Stimulated activated CD8-positive, alpha-beta memory T cell treated with anti-CD3 and anti-CD28 coated beads, Interleukin-4, amount 100 ng/mL, for 24 hours (primary cell): ENCODE results near the gene FRRS1L.

ENCODE experiments used
- DNase-seq: peaks from one replicate; pipeline ENCODE4 v3.0.0-alpha.2; 2020; ENCODE audit warnings: low read depth

FRRS1L gene, protein sequence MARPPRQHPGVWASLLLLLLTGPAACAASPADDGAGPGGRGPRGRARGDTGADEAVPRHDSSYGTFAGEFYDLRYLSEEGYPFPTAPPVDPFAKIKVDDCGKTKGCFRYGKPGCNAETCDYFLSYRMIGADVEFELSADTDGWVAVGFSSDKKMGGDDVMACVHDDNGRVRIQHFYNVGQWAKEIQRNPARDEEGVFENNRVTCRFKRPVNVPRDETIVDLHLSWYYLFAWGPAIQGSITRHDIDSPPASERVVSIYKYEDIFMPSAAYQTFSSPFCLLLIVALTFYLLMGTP

DNA sequence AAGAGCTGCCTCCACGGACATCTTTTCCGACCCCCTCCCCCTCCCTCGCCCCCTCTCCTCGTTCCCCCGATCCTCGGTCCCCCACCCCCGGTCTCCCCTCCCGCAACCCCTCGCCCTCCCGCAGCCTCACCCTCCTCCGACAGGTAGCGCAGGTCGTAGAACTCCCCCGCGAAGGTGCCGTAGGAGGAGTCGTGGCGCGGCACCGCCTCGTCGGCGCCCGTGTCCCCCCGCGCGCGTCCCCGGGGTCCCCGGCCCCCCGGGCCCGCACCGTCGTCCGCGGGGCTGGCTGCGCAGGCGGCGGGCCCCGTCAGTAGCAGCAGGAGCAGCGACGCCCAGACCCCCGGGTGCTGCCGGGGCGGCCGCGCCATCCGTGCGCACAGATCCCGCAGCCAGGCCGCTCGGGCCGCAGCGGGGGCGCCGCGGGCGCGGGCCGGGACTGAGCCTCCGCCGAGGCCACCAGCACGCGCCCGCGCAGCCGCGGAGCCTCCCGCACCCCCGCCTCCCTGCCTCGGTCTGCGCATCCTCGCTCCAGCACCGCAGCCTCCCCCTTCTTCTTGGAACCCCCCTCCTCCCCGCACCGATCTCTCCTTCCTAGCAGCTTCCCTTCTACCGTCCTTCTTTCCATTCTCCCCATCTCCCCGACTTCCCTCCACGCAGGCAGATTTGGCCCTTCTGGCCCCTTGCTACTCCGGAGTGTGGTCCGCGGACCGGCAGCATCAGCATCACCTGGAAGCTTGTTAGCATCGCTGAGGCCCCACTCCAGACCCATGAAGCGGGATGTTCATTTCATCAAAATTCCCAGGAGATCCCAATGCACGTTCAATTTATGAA lies at the start of gene FRRS1L:
Gene FRRS1L, minus strand, starts transcription at position 479 of the 831 bp plus-strand sequence. Its CDS starts 111 bp downstream, at position 368.
- DNase-seq, result no peak

DNA sequence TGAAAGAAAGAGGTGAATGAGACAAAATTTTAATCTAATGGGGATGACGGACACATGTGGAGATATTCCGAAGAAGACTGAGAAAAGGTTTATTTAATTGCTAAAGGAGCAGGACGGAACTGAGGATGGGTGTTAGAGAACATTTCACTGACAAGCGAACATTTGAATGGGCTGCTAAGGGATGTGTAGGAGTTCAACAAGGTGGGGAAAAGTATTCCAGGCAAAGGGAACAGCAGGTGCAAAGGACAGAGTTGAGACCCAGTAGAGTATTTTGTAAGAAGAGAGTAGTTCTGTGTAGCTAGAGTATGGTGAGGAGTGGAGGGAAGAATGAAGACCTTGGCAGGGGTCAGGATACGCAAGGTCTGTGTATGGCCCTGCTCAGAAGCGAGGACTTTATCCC lies 47.4 kb upstream of the FRRS1L start:
- DNase-seq, result no peak

DNA sequence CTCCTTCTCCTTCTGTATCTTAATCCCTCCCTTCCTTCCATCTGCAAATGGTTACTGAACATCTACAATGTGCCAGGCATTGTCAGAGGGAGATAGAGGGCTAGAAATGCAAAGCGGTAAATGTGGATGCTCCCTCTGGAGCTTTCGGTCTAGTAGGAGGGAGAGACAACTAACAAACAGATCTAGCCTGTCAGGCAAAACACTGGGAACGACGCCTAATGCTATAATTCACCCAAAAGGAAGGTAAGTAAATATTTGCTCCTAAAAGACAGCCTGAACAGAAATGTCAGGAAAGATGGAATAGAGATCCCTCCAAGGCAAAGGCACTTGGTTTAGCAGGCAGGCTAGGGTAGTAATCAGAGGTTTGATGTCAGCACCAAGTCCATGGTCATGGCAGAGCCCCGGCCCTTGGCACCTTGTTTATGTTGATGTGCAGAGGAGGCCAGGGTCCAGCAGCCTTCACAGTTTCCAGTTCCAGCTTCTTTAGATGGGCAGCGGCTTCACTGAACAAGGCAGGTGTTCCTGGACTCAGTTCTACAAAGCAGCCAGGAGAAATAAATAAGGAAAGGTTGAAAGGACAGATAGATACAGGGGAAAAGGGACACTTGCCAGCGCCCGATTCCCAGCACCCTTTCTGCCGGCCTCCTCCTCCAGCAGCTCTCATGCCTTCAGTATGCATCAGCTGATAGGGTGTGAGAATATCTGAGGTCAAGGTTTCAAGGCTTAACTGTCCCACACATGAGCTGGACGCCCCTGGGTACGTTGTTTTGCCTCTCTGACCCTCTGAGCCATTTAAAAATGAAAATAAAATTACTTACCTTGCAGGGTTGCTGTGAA lies 46.5 kb upstream of the FRRS1L start:
- DNase-seq, result no peak

DNA sequence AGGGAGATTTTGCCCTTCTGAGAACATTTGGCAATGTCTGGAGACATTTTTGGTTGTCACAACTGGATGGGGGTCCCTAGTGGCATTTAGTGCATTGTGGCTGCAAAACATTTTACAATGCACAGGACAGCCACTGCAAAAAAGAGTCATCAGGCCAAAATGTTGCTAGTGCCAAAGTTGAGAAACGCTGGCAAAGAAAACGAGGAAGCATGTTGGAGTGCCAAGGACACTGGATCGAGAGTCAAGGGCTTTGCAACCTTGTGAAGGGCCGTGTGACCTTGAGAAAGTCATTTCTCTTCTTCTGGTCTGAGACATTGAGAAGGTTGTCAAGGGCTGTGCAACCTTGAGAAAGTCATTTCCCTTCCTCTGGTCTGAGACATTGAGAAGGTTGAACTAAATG lies 45.7 kb upstream of the FRRS1L start:
- DNase-seq, result no peak

DNA sequence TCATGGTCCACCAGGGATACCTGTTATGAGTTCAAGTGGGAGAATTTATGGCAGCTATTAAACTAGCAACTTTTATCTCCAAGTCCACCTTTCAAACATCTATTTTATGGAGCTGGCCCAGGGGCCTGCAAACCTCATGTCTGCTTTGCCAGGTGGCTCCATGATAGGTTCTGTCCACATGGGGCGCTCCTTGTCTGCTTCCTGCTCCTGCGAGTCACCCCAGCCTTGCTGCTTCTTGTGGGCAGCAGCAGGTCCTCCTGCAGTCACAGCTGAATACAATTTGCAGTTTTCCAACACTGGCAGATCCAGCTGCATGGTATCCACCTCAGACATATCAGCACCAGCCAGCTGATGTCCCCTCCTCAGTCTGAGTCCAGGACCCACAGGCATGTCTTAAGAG lies 39.6 kb upstream of the FRRS1L start:
- no peak for DNase-seq

DNA sequence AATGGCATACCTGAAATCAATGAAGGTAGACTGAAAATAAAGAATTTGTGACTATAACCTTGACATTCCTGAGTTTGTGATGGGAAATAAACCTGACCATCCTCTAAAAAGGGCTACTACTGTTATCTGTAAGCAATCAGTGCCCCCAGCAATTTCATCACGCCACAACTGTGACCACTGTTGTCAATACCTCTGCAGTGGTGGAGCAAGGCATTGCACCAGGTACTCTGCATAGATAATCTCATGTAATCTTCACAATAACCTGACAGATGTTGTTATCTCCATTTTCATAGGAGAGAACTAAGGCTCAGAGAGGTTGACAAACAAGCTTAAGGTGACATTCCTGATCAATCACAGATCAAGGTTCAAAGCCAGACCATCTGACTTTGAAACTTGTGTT lies 38.5 kb upstream of the FRRS1L start:
- no peak for DNase-seq

DNA sequence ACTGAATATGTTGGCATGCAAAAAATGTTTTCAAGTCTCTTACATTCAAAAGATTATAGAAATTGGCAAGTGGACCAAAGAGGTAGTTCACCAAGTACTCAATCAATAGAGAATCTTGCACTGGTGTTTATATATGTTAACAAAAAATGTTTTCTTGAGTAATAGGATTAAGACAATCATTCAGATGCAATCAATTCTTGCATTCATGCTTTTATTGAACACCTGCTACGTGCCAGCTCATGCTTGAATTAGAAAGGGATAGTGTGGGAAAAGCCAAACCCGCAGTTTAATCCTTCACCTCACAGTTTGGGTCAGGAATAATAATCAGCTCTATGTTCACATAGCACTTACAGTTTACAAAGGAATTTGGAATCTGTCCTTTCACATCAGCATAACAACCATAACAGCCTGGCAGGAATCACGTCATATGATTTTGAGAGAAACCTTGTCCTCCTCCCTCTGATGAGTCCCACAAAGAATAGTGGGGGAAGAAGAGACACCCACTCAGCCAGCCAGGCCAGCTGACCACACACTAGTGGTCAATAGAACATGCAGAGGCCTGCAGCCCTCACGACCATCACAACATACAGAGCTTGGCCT lies 36.8 kb upstream of the FRRS1L start:
- DNase-seq, result no peak

DNA sequence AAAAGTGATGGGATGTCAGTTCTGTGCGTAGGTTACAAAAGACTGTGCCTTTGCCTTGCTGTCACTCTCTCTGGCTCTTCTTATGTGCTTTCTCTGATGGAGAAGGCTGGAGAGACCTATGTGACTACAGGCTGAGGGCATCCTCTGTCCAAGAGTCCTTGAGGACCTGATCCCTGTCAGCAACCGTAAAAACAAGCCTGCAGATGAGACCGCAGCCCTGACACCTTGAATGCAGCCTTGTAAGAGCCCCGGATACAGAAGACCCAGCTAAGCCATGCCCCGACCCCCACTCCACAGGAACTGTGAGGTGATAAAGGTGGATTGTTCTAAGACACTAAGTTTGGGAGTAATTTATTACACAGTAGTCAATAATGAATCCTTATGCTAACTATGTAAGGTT lies 32.6 kb upstream of the FRRS1L start:
- no peak for DNase-seq

DNA sequence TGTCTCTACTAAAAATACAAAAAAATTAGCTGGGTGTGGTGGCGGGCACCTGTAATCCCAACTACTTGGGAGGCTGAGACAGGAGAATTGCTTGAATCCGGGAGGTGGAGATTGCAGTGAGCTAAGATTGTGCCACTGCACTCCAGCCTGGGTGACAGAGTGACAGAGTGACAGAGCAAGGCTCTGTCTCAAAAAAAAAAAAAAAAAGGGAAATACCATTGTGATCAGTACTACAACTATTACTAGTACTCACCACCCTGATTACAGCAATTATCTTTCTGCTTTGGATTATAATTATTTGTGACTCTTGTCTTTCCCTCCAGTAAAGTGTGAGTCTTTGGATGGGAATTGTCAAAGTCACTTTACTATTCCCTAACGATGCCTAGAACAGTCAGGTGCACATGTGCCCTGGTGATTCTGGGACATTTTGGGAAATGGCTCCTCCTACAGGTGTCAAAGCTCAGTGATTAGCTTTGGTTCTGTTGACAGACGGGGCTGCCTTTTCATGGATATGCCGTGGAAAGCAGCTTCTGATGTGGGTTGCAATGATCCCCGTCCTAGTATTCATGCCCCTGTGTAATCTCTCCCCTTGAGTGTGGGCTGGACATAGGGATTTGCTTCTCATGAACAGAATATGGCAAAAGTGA lies 31.8 kb upstream of the FRRS1L start:
- DNase-seq, result no peak

DNA sequence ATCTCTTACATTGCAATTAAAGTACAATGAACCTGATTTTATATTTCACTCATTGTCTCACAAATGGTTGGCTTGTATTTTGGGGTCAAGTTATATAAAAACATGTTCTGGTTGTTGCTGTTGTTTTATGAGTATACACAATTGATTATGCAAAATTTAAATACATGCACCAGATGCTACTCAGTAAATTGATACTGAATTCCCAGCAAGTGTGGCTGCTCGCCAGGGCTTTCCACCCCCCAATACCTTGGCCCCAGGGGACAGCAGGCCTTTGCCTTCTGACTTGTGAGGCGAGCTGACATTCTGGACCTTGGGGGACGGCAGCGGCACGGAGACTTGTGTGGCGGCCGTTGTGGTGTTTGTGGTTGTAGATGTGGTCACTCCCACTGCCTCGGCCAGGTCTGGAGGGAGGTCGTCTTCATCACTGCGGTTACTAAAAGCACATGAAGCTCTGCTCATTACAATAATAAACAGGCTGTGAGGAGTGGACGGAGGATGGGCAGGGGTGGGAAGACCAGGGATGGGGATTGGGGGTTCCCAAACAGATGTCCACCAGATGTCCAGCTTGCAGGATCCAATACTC lies 27.0 kb upstream of the FRRS1L start:
- no peak for DNase-seq

DNA sequence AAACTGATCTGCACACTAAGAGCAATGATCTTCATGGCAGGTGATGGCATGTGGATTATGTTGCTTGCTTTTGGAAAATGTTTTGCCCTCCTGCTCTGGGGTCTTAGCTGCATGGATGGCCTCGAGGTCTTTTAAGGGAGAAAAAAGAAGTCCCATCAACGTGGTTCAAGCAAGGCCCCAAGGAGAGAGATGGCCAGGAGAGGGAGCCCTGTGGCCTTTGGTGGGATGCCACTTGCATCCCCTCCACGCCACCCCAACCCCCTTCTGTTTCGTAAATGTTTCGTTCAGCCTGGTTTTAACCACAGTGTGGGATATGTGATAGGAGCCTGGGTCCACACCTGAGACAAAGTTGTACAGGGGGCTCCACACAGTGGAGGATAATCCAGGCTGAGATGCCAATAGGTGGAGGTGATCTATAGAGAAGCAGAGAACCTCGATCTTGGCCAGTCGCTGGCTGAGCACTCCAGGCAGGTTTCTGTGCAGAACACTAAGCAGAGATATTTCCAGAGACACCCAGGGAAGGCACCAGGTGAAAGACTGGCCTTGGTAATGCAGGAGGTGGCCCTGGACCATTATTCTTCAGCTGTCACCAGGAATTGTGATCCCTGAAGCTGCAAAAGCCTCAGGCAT lies 25.8 kb upstream of the FRRS1L start:
- no peak for DNase-seq

DNA sequence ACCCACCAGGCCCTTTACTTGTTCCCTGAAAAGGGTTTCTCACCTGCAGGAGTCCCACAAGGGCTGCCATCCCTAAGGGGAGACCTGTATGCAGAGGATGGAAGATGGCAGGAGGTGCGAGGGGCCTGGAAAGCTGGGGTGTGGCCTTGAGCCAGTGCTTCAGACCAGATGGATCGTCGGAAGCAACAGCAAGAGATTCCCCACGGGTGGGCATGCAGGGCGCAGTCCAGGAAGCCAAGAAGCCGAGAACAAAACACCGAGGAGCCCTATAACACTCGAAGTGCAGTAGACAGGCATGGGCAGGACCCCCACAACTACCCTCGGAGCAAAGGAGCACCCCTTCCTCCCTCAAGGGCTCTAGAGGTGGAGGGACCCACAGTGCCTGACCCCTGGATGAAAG lies 24.7 kb upstream of the FRRS1L start:
- no peak for DNase-seq

DNA sequence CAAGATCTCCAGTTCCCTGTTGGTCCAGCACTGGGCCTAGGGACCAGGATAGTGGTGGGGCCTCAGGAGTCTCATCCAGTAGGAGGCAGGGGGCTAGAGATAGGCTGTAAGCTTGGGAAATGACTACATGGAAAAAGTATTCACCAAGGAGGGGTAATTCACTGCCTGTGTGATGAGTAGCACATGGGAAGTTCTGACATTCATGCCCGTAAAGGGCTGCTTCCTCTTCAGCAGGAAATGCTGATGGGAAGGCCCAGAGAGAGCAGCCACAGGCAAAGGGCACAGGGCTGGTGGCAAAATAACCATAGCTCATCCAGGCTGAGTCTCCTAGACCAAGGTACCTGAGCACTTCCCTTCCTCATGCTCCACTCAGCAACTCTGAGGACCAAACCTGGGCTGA lies 23.1 kb upstream of the FRRS1L start:
- DNase-seq, result no peak

DNA sequence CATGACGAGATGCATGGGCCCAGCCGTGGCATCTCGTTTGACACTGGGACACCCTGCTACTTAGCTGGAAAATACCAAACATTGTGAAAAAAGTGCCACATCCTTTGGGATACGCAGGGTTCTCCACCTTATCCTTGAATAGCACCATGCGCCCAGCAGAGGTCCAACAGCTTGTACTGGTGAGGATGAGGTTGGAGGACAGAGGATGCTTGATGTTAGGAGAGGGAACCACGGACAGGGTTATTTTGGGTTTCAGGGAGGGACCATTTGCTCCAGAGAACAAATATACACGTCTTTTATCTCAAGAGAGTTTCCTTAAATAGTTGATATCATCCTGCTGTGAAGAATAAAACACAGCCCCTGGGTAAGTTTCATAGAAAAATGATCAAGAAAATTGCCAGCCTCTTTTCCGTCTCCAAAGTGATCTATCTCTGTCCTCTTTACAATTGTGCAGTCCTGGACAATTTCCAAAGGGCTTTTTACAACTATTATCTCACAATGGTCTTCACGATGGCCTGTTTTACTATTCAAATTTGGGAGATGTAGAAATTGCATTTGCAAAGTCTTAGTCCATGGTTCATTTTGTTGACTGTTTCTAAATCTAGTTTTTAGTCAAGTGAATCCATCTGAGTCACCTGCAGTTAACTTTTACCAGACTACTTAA lies 19.9 kb upstream of the FRRS1L start:
- no peak for DNase-seq

DNA sequence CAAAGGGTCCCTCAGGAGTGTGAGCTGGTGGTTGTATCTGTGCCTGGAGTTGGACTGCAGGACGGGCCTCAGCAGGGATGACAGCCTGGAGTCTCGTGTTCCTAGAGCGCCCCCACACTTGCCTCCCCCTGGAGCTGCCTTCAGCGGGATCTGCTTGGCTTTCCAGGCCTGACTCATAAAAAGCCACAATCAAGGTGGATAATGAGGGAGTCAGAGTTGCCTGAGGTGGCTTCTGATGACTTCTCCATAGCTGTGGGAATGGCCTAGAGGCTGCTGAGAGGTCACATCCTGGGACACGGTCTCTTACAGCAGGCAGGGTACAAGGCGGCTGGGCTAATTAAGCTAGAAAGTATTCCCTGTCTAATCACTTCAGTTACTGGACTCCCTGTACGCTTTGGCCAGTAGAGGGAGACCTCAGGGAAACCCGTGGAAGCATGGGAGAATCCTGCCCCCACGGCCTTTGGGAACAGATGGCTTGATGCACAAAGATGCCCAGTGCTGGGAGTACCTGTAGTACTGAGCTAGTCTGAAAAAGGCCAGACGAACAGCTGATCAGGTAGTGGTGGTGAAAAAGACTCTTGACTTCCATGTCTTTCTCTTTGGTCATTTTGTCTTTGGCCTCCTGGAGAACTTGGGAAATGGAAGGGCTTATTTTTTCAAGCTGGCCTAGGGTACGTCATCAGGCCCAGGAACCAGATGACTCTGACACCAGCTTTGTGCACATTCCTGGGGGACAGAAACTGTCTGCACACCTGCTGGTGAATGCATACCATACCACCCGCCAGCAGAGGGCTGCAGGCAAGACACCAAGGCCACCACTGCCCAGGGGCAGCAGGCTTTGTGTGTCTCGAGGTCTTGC lies 16.1 kb upstream of the FRRS1L start:
- DNase-seq, result no peak

DNA sequence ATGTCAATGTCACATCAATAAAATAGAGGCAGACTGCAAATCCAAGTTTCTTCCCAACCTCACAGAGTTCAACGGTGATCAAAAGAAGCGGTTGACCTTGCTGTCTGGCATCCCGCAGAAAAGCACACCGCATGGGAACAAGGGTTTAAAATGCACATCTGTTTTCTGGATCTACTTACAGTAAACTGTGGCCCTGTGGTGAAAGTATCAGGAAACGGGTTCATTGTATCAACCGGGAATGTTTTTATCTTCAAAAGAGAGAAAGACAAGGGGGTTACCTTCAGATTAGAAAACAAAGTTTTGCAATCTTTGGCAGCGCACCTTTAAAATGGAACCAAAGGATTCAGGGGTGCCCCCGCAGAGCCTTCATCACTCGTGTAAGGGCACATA lies 15.5 kb upstream of the FRRS1L start:
- DNase-seq, result no peak

DNA sequence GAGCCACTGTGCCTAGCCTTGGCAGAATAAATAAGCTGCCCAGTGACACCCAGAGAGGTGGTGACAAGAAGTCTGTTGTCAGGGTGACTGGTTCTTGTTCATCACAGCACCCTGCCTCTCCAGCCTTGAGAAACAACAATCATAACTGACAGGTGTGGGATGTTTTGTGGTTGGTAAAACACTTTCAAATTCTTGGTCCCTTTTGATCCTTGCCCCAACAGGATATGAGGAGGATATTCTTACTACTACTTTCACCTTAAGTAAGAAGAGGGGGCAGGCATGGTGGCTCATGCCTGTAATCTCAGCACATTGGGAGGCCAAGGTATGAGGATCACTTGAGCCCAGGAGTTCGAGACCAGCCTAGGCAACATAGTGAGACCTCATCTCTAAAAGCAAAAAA lies 14.2 kb upstream of the FRRS1L start:
- no peak for DNase-seq

DNA sequence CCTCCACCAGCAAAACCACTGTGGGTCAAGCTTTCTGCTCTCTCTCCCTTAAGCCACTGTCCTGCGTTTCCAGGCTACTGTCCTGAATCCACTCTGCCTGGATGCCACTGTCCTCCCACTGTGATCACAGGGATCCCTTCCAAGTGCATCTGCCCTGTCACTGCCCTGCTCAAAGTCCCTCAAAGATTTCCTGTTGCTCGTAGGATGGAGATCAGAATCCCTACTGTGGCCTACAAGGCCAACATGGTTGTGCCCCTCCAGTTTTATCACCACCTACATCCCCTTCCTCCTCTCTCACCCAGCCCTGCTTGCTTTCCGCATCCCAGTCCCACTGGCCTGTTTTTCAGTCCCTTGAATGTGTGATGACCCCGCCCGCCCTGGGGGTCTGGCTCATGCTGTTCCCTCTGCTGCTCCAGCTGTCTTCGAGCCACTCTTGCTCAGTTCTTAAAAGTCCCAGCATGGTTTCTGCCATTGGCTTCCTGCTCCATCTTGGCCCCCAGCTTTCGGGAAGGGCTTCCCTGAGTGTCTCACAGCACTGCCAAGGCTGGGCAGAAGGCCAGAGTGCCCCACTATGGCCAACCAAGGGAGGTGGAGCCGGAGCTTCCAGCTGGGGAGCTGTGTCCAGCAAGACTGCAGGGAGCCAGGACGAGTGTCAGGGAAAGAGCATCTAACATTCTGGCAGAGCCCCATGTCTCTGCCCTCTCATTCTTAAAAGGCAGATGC lies 12.9 kb upstream of the FRRS1L start:
- no peak for DNase-seq

DNA sequence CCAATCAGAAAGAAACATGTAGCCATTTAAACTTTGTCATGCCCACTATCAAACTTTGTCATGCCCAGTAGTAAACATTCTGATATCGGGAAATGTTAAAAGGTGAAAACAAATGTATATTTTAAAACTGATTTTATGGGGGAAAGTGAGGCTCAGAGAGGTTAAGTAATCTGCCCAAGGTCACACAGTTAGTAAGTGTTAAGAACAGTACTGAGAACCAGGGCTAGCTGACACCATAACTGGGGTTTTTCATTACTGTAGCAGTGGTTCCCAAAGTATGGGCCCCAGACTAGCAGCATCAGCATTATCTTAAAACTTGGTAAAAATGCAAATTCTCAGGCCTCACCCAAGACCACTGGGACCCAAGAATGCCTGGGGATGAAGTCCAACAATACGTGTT lies 9.9 kb upstream of the FRRS1L start:
- DNase-seq, result no peak
